Mammary epithelial cell (primary cell): Measurements from ENCODE around the gene SIL1.

Source experiments
- CTCF ChIP-seq, 2 donors: IDR thresholded peaks in 1 of 2; conservative IDR thresholded peaks in 1 of 2; 2 replicates each; pipeline ENCODE4 v1.5.1; 2011 to 2012; ENCODE audit warnings: inconsistent platforms in 2 of 2, low read length in 2 of 2, mild to moderate bottlenecking in 2 of 2, control low read depth in 1 of 2, low read depth in 1 of 2; ENCODE audit not compliant: insufficient read depth in 1 of 2; ENCODE audit errors: extremely low read depth in 1 of 2
- EZH2 ChIP-seq: IDR thresholded peaks from 2 replicates; pipeline ENCODE4 v1.6.1; 2012; ENCODE audit warnings: low read length, inconsistent platforms, borderline replicate concordance

- TF ChIP-seq CTCF (conservative IDR thresholded peaks at IDR 0.05 in 1 of 2, IDR thresholded peaks at IDR 0.05 in 1 of 2; ENCODE audit: extremely low read depth in 1 of 2, insufficient read depth in 1 of 2, low read depth in 1 of 2, low read length in 2 of 2) (no peak), EZH2 (no peak)
Measured at GRCh38 chr5:138955013-138955660, 243.0 kb downstream of the SIL1 start.
